IPS-NIHi7 (cell line): ENCODE data around the gene RBM46.
A peak's percentile ranks its signal among the peaks of the same experiment; 100 is the strongest.

Experiments used
- DNase-seq: peaks from one replicate; pipeline ENCODE4 v3.0.0; 2012; ENCODE audit warnings: mixed read lengths; ENCODE audit errors: extremely low spot score

The RBM46 gene

GRCh38 chr4:154781126-154781982, at the start of gene RBM46:
Gene RBM46 (plus strand): TSS chr4:154781272. CDS start chr4:154796753, 15,481 bp downstream.
- peak; percentile 17 for DNase-seq

GRCh38 chr4:154731756-154732155, 49.3 kb upstream of the RBM46 start:
- DNase-seq: no peak

- DNase-seq: no peak
Measured at GRCh38 chr4:154732669-154733068, 48.4 kb upstream of the RBM46 start.

- no peak for DNase-seq
Measured at GRCh38 chr4:154736770-154737169, 44.3 kb upstream of the RBM46 start.

- no peak for DNase-seq
Measured at GRCh38 chr4:154738426-154738825, 42.6 kb upstream of the RBM46 start.

GRCh38 chr4:154739111-154739510, 42.0 kb upstream of the RBM46 start:
- peak; percentile 58 for DNase-seq

GRCh38 chr4:154740462-154740861, 40.6 kb upstream of the RBM46 start:
- DNase-seq: no peak

- DNase-seq: peak; percentile 18
Measured at GRCh38 chr4:154741131-154741665, 39.9 kb upstream of the RBM46 start.

- DNase-seq: peak; percentile 54
Measured at GRCh38 chr4:154741922-154742850, 38.9 kb upstream of the RBM46 start.

- DNase-seq: peak; percentile 92
Measured at GRCh38 chr4:154743683-154744340, 37.3 kb upstream of the RBM46 start, which contains the start of gene LRAT. Gene LRAT (plus strand): TSS chr4:154744000. CDS start chr4:154744327, 327 bp downstream.

GRCh38 chr4:154744341-154744926, 36.6 kb upstream of the RBM46 start:
- DNase-seq: no peak

- DNase-seq: no peak
Measured at GRCh38 chr4:154757713-154758112, 23.4 kb upstream of the RBM46 start.

- DNase-seq: no peak
Measured at GRCh38 chr4:154760895-154761294, 20.2 kb upstream of the RBM46 start.

GRCh38 chr4:154778264-154778663, 2.8 kb upstream of the RBM46 start:
- no peak for DNase-seq

GRCh38 chr4:154779362-154779947, 1.6 kb upstream of the RBM46 start:
- DNase-seq: peak; percentile 45

- DNase-seq: no peak
Measured at GRCh38 chr4:154781983-154782293, 866 bp downstream of the RBM46 start.

- no peak for DNase-seq
Measured at GRCh38 chr4:154807042-154807630, 26.1 kb downstream of the RBM46 start.

GRCh38 chr4:154818230-154818629, 37.2 kb downstream of the RBM46 start:
- no peak for DNase-seq

GRCh38 chr4:154822775-154823174, 41.7 kb downstream of the RBM46 start:
- DNase-seq: no peak

- no peak for DNase-seq
Measured at GRCh38 chr4:154836030-154836429, 55.0 kb downstream of the RBM46 start.

GRCh38 chr4:154836513-154836912, 55.4 kb downstream of the RBM46 start:
- DNase-seq: no peak
